Keratinocyte (primary cell): ENCODE data around the gene NAALADL2. TPM values are rescaled to one million over a fixed set of nuclear protein-coding genes. Genes with fewer than 3 reads are reported as not detected.
"Not testable (repeated sequence)": the region's sequence is repeated elsewhere in the genome, so short reads cannot be mapped to it uniquely, and the experiment has no call there.

ENCODE experiments used
- DNase-seq: peaks from one replicate; pipeline ENCODE4 v3.0.0-alpha.2; 2011; ENCODE audit warnings: low read depth, missing footprints, low spot score
- FAIRE-seq: peaks from 2 replicates; lab custom pipeline; 2011; peaks lifted over from hg19 to GRCh38; lab: Jason Lieb, UNC
- H2AFZ ChIP-seq: 2 replicates; pipeline ENCODE4 v1.6.0; 2012; ENCODE audit warnings: low read length, control low read depth, inconsistent platforms; ENCODE audit not compliant: control insufficient read depth
- H3K27ac ChIP-seq: 2 replicates; pipeline ENCODE4 v1.5.1; 2011; ENCODE audit warnings: low read length; ENCODE audit not compliant: control insufficient read depth, insufficient read depth
- H3K27me3 ChIP-seq: 3 replicates; pipeline ENCODE4 v1.6.0; 2011; ENCODE audit warnings: low read length; ENCODE audit not compliant: control insufficient read depth, insufficient read depth; ENCODE audit errors: extremely low read depth
- H3K36me3 ChIP-seq, 2 experiments: 2 replicates in 1 of 2; 3 replicates in 1 of 2; pipeline ENCODE4 v1.5.1; 2011; ENCODE audit warnings: low read length in 2 of 2, mild to moderate bottlenecking in 1 of 2; ENCODE audit not compliant: control insufficient read depth in 2 of 2, insufficient read depth in 2 of 2; ENCODE audit errors: extremely low read depth in 1 of 2
- H3K4me1 ChIP-seq: 3 replicates; pipeline ENCODE4 v1.5.1; 2011; ENCODE audit warnings: low read length; ENCODE audit not compliant: control insufficient read depth, insufficient read depth; ENCODE audit errors: extremely low read depth
- H3K4me2 ChIP-seq: 3 replicates; pipeline ENCODE4 v1.6.0; 2011; ENCODE audit warnings: low read depth, low read length; ENCODE audit not compliant: control insufficient read depth, insufficient read depth; ENCODE audit errors: extremely low read depth
- H3K4me3 ChIP-seq, 3 experiments: fragments of 200-600 bp in 1 of 3; sonication (generic) in 1 of 3; 2 replicates in 2 of 3; 3 replicates in 1 of 3; pipeline ENCODE4 v1.5.1; 2011 to 2016; ENCODE audit warnings: low read length in 3 of 3, mild to moderate bottlenecking in 3 of 3, control low read depth in 2 of 3, inconsistent platforms in 1 of 3, low read depth in 1 of 3, mixed read lengths in 1 of 3, mixed run types in 1 of 3, moderate library complexity in 1 of 3; ENCODE audit not compliant: control insufficient read depth in 2 of 3, insufficient read depth in 2 of 3; ENCODE audit errors: extremely low read depth in 1 of 3
- H3K79me2 ChIP-seq: 2 replicates; pipeline ENCODE4 v1.6.0; 2012; ENCODE audit warnings: low read length; ENCODE audit not compliant: control insufficient read depth, insufficient read depth
- H3K9ac ChIP-seq: 3 replicates; pipeline ENCODE4 v1.6.0; 2011; ENCODE audit warnings: low read length; ENCODE audit not compliant: control insufficient read depth, insufficient read depth; ENCODE audit errors: extremely low read depth
- H3K9me1 ChIP-seq: 3 replicates; pipeline ENCODE4 v1.6.0; 2011; ENCODE audit warnings: low read length; ENCODE audit not compliant: control insufficient read depth, insufficient read depth; ENCODE audit errors: extremely low read depth
- H3K9me3 ChIP-seq: 2 replicates; pipeline ENCODE4 v1.5.1; 2012; ENCODE audit warnings: low read depth, low read length; ENCODE audit not compliant: control insufficient read depth
- H4K20me1 ChIP-seq: 3 replicates; pipeline ENCODE4 v1.6.0; 2011; ENCODE audit warnings: low read length; ENCODE audit not compliant: control insufficient read depth, insufficient read depth; ENCODE audit errors: extremely low read depth
- EZH2 ChIP-seq: IDR thresholded peaks from one replicate; pipeline ENCODE4 v1.6.1; 2012; ENCODE audit warnings: inconsistent platforms, mild to moderate bottlenecking, low read length, moderate library complexity
- dilution Hi-C: fragments of 300-500 bp; cut with MboI; formaldehyde crosslinking; loops from one replicate; pipeline ENCODE4 v1.7.0; 2020; ENCODE audit warnings: low sequenced_read_pairs; ENCODE audit not compliant: extremely low pct_ligation_motif_present
- polyA plus RNA-seq, 5 experiments: library from polyadenylated mRNA; depleted of rRNA in 3 of 5; stranded (reverse) in 3 of 5; stranded (forward) in 1 of 5; unstranded in 1 of 5; fragments of >200 nt; gene quantifications; 1 replicate in 1 of 5; 2 replicates in 3 of 5; 3 replicates in 1 of 5; pipeline versions ENCODE4 v1.2.1 to v1.2.3, GENCODE V29; 2011 to 2012; ENCODE audit warnings: missing spikeins in 2 of 5, low read depth in 1 of 5, low replicate concordance in 1 of 5
- TF ChIP-seq, protein P1 (sequence below), 3 experiments: IDR thresholded peaks in 1 of 3; conservative IDR thresholded peaks in 1 of 3; optimal IDR thresholded peaks in 1 of 3; 2 replicates in 2 of 3; 3 replicates in 1 of 3; pipeline versions ENCODE3 to v1.5.1; 2011; ENCODE audit warnings: low read length in 3 of 3, mild to moderate bottlenecking in 3 of 3, moderate library complexity in 2 of 3, control low read depth in 1 of 3, inconsistent platforms in 1 of 3; ENCODE audit not compliant: insufficient read depth in 2 of 3; ENCODE audit errors: extremely low read depth in 1 of 3

NAALADL2 gene
- polyA plus RNA-seq, 1 donor (not counting 4 experiments of a cell fraction or from before 2014, with no cell fraction given), result 0.75 TPM

DNA sequence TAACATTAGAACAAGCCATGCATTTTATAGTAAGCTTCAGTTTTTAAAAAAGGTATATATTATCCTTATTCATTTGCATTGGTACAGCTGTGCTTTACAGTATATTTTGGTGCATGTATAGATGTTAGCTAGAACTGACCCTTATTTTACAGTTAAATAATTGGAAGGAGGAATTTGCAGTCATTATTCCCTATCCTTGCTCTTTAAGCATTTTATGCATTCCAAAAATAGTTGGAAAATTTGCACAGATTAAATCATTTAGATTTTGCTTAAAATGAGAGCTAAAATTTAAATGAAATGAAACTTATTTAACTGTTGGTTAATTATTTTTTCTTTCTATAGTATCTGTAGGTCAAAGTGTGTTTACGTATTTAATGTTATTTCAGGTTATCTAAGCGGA lies 667.1 kb downstream of the NAALADL2 start:
- no peaks in the 10 kb centered on the region for H3K36me3 ChIP-seq
- H2AFZ ChIP-seq, result peak overlapping the region; percentile 11
- H3K79me2 ChIP-seq, result no peaks in the 10 kb centered on the region
- H3K9ac ChIP-seq, result no peak overlapping the region
- DNase-seq (no peak), FAIRE-seq (no peak)
- H4K20me1 ChIP-seq, result no peaks in the 10 kb centered on the region
- H3K27me3 ChIP-seq, result no peaks in the 10 kb centered on the region
- H3K4me3 ChIP-seq, result peak overlapping the region in 2 of 3 experiments; percentile 12 to 37
- TF ChIP-seq, protein P1, sequence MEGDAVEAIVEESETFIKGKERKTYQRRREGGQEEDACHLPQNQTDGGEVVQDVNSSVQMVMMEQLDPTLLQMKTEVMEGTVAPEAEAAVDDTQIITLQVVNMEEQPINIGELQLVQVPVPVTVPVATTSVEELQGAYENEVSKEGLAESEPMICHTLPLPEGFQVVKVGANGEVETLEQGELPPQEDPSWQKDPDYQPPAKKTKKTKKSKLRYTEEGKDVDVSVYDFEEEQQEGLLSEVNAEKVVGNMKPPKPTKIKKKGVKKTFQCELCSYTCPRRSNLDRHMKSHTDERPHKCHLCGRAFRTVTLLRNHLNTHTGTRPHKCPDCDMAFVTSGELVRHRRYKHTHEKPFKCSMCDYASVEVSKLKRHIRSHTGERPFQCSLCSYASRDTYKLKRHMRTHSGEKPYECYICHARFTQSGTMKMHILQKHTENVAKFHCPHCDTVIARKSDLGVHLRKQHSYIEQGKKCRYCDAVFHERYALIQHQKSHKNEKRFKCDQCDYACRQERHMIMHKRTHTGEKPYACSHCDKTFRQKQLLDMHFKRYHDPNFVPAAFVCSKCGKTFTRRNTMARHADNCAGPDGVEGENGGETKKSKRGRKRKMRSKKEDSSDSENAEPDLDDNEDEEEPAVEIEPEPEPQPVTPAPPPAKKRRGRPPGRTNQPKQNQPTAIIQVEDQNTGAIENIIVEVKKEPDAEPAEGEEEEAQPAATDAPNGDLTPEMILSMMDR (optimal IDR thresholded peaks at IDR 0.05 in 1 of 3, IDR thresholded peaks at IDR 0.05 in 1 of 3, conservative IDR thresholded peaks at IDR 0.05 in 1 of 3; ENCODE audit: extremely low read depth in 1 of 3, insufficient read depth in 2 of 3, low read length in 3 of 3), result no peak
- no peak for TF ChIP-seq EZH2
- H3K9me1 ChIP-seq, result no peaks in the 10 kb centered on the region
- dilution Hi-C loops, result no loop called here
- H3K4me1 ChIP-seq, result no peaks in the 10 kb centered on the region
- no peak overlapping the region for H3K27ac ChIP-seq
- peak overlapping the region; percentile 59 for H3K4me2 ChIP-seq
- no peaks in the 10 kb centered on the region for H3K9me3 ChIP-seq

DNA sequence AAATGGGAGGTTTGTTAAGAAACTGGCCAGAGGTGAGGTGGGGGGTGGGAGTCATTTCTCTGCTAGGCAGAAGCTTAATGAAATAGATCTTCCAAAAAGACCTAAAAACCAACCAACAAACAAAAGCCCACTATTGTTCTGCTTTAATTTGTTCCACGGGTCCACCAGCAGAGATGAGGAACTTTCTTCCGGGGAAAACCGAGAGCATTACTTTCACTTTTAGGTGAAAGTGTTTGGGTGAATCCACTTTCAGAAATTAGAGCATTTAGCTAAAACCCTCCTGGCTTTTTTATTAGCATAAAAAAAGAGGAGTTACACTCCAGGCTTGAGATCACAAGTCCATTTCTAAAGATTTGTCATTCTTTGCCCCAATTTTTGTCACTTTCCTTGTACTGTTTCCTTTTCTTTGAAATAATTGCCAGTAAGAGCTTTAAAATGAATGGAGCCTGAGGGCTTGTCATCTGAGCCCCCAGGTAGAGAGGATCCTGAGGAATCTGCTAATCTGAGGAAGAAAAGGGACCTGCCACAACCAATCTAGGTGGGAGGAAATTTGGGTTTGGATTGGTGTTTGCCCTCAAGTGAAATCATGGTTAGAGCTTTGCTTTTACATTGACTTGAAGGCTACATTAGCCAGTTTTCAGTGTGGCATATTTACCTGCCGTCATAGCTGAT lies 667.6 kb downstream of the NAALADL2 start:
- Histone ChIP-seq H3K9ac (no peak overlapping the region), H2AFZ (peak overlapping the region; percentile 11)
- dilution Hi-C loops, result no loop called here

DNA sequence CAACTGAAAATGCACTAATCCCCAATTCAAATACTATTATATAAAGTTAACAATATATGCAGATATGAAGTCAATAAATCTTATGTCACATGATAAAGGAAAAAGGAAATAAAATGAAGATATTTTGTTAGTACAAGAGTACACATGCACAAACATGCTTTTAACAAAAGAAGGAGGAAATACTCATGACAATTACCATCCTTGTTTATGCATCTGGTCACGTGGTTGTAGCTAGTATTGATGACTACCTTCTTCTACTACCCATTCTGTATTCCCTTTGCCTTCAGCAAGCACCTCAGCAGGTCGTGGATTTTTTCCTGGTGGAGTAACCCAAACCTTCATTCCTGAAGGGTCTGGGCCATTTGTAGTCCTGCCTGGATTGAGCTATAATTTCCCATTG lies 669.6 kb downstream of the NAALADL2 start:
- H2AFZ ChIP-seq, H3K27me3 ChIP-seq, H3K79me2 ChIP-seq, H3K4me1 ChIP-seq, DNase-seq, H3K9me1 ChIP-seq, H3K36me3 ChIP-seq, H3K4me2 ChIP-seq, FAIRE-seq, dilution Hi-C loops, H3K4me3 ChIP-seq, H4K20me1 ChIP-seq, H3K9ac ChIP-seq, H3K9me3 ChIP-seq, H3K27ac ChIP-seq: not testable (repeated sequence)

More for the DNA sequence above, 667.6 kb downstream of the NAALADL2 start:
- Histone ChIP-seq H3K27ac (no peak overlapping the region), H3K4me1 (no peaks in the 10 kb centered on the region), H3K79me2 (no peaks in the 10 kb centered on the region), H3K27me3 (no peaks in the 10 kb centered on the region), H3K36me3 (no peaks in the 10 kb centered on the region), H4K20me1 (no peaks in the 10 kb centered on the region), H3K4me2 (peak overlapping the region; percentile 59), H3K4me3 (peak overlapping the region in 2 of 3 experiments; percentile 12 to 37), H3K9me1 (no peaks in the 10 kb centered on the region), H3K9me3 (no peaks in the 10 kb centered on the region)
- DNase-seq (no peak), FAIRE-seq (no peak)
- TF ChIP-seq, protein P1 (optimal IDR thresholded peaks at IDR 0.05 in 1 of 3, IDR thresholded peaks at IDR 0.05 in 1 of 3, conservative IDR thresholded peaks at IDR 0.05 in 1 of 3; ENCODE audit: extremely low read depth in 1 of 3, insufficient read depth in 2 of 3, low read length in 3 of 3), result no peak
- TF ChIP-seq EZH2, result no peak
